Astrocyte (in vitro differentiated cells and primary cell): ENCODE results near the gene MINDY3. TPM values are rescaled to one million over a fixed set of nuclear protein-coding genes. Genes with fewer than 3 reads are reported as not detected.
"Not testable (repeated sequence)": the region's sequence is repeated elsewhere in the genome, so short reads cannot be mapped to it uniquely, and the experiment has no call there.

Experiments
- DNase-seq: peaks from one replicate; pipeline ENCODE4 v3.0.0-alpha.2; 2010; ENCODE audit warnings: low read depth
- FAIRE-seq: peaks from 2 replicates; lab custom pipeline; 2011; peaks lifted over from hg19 to GRCh38; lab: Jason Lieb, UNC
- H2AFZ ChIP-seq: 2 replicates; pipeline ENCODE4 v1.6.0; 2012; ENCODE audit warnings: low read depth, low read length, inconsistent platforms
- H3K27ac ChIP-seq: 2 replicates; pipeline ENCODE4 v1.5.1; 2011; ENCODE audit warnings: low read depth, low read length, inconsistent platforms
- H3K27me3 ChIP-seq: 2 replicates; pipeline ENCODE4 v1.6.0; 2011; ENCODE audit warnings: low read length, inconsistent platforms; ENCODE audit not compliant: insufficient read depth
- H3K36me3 ChIP-seq: 2 replicates; pipeline ENCODE4 v1.5.1; 2011; ENCODE audit warnings: low read length, inconsistent platforms; ENCODE audit not compliant: insufficient read depth
- H3K4me1 ChIP-seq: 2 replicates; pipeline ENCODE4 v1.5.1; 2011; ENCODE audit warnings: low read length, inconsistent platforms; ENCODE audit not compliant: insufficient read depth
- H3K4me2 ChIP-seq: 2 replicates; pipeline ENCODE4 v1.6.0; 2012; ENCODE audit warnings: low read length, inconsistent platforms
- H3K4me3 ChIP-seq: 2 replicates; pipeline ENCODE4 v1.5.1; 2011; ENCODE audit warnings: low read depth, mild to moderate bottlenecking, low read length, inconsistent platforms; ENCODE audit not compliant: insufficient read depth
- H3K79me2 ChIP-seq: 2 replicates; pipeline ENCODE4 v1.6.0; 2012; ENCODE audit warnings: mild to moderate bottlenecking, low read length, inconsistent platforms; ENCODE audit not compliant: insufficient read depth
- H3K9ac ChIP-seq: 2 replicates; pipeline ENCODE4 v1.6.0; 2012; ENCODE audit warnings: mild to moderate bottlenecking, low read length, inconsistent platforms
- H3K9me3 ChIP-seq: 2 replicates; pipeline ENCODE4 v1.5.1; 2012; ENCODE audit warnings: low read depth, mild to moderate bottlenecking, low read length, inconsistent platforms; ENCODE audit not compliant: insufficient read depth
- H4K20me1 ChIP-seq: 2 replicates; pipeline ENCODE4 v1.6.0; 2012; ENCODE audit warnings: low read length, inconsistent platforms; ENCODE audit not compliant: insufficient read depth
- H3K27ac Mint-ChIP-seq: one replicate; pipeline ENCODE4 v1.8.0; 2021; ENCODE audit warnings: mild to moderate bottlenecking, mixed read lengths; ENCODE audit not compliant: unreplicated experiment
- H3K27me3 Mint-ChIP-seq: one replicate; pipeline ENCODE4 v1.8.0; 2021; ENCODE audit warnings: low read depth, mixed read lengths; ENCODE audit not compliant: unreplicated experiment
- H3K36me3 Mint-ChIP-seq: one replicate; pipeline ENCODE4 v1.8.0; 2021; ENCODE audit warnings: low read depth, mixed read lengths; ENCODE audit not compliant: unreplicated experiment
- H3K4me1 Mint-ChIP-seq: one replicate; pipeline ENCODE4 v1.8.0; 2021; ENCODE audit warnings: low read depth, mixed read lengths; ENCODE audit not compliant: unreplicated experiment
- H3K4me3 Mint-ChIP-seq: one replicate; pipeline ENCODE4 v1.8.0; 2021; ENCODE audit warnings: mild to moderate bottlenecking, moderate library complexity, mixed read lengths; ENCODE audit not compliant: unreplicated experiment
- H3K9me3 Mint-ChIP-seq: one replicate; pipeline ENCODE4 v1.8.0; 2021; ENCODE audit warnings: mild to moderate bottlenecking, mixed read lengths; ENCODE audit not compliant: unreplicated experiment
- EZH2 ChIP-seq: IDR thresholded peaks from 2 replicates; pipeline ENCODE4 v1.6.1; 2012; ENCODE audit warnings: mild to moderate bottlenecking, low read length, inconsistent platforms; ENCODE audit not compliant: insufficient read depth
- total RNA-seq: library from RNA; stranded (reverse); gene quantifications from 2 replicates; pipeline ENCODE4 v1.2.1, GENCODE V29; 2021
- TF ChIP-seq, protein P1 (sequence below): IDR thresholded peaks from 2 replicates; pipeline ENCODE4 v1.5.1; 2011; ENCODE audit warnings: low read depth, mild to moderate bottlenecking, inconsistent platforms, low read length, moderate library complexity; ENCODE audit not compliant: insufficient read depth

MINDY3 gene
- total RNA-seq, 1 donor from 2014 or later, result 28.4 TPM

- DNase-seq (no peak), FAIRE-seq (no peak)
- Histone ChIP-seq H3K36me3 (no peaks in the 10 kb centered on the region), H3K4me2 (no peak overlapping the region), H4K20me1 (no peaks in the 10 kb centered on the region), H3K27me3 (peaks cover 17% of the 10 kb centered on the region), H2AFZ (no peak overlapping the region), H3K4me3 (no peak overlapping the region), H3K9me3 (no peaks in the 10 kb centered on the region), H3K27ac (no peak overlapping the region), H3K9ac (no peak overlapping the region), H3K79me2 (no peaks in the 10 kb centered on the region), H3K4me1 (no peaks in the 10 kb centered on the region)
- TF ChIP-seq EZH2, result no peak
- TF ChIP-seq, protein P1, sequence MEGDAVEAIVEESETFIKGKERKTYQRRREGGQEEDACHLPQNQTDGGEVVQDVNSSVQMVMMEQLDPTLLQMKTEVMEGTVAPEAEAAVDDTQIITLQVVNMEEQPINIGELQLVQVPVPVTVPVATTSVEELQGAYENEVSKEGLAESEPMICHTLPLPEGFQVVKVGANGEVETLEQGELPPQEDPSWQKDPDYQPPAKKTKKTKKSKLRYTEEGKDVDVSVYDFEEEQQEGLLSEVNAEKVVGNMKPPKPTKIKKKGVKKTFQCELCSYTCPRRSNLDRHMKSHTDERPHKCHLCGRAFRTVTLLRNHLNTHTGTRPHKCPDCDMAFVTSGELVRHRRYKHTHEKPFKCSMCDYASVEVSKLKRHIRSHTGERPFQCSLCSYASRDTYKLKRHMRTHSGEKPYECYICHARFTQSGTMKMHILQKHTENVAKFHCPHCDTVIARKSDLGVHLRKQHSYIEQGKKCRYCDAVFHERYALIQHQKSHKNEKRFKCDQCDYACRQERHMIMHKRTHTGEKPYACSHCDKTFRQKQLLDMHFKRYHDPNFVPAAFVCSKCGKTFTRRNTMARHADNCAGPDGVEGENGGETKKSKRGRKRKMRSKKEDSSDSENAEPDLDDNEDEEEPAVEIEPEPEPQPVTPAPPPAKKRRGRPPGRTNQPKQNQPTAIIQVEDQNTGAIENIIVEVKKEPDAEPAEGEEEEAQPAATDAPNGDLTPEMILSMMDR, result peak; percentile 70
- Mint-ChIP-seq H3K9me3 (peaks cover 3% of the 10 kb centered on the region), H3K36me3 (no peaks in the 10 kb centered on the region), H3K4me1 (no peaks in the 10 kb centered on the region), H3K27me3 (peaks cover 17% of the 10 kb centered on the region), H3K27ac (no peak overlapping the region), H3K4me3 (no peak overlapping the region)
These were observed 18.8 kb upstream of the MINDY3 start for GRCh38 chr10:15879058-15879457.

DNA sequence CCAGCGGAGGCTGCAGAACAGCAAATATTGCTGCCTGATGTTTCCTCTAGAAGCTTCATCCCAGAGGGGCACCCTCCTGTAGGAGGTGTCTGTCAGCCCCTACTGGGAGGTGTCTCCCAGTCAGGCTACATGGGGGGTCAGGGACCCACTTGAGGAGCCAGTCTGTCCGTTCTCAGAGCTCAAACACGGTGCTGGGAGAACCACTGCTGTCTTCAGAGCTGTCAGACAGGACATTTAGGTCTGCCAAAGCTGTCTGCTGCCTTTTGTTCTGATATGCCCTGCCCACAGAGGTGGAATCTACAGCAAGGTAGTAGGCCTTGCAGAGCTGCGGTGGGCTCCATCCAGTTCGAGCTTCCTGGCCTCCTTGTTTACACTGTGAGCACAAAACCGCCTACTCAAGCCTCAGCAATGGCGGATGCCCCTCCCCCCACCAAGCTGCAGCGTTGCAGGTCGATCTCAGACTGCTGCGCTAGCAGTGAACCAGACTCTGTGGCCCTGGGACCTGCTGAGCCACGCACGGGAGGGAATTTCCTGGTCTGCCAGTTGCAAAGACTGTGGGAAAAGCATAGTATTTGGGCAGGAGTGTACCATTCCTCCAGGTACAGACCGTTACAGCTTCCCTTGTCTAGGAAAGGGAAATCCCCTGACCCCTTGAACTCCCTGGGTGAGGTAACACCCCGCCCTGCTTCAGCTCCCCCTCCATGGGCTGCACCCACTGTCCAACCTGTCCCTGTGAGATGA is 17.7 kb upstream of the MINDY3 start:
- TF ChIP-seq, protein P1, result no peak
- no peak for TF ChIP-seq EZH2
- Histone ChIP-seq H4K20me1 (no peaks in the 10 kb centered on the region), H3K4me1 (no peaks in the 10 kb centered on the region), H3K9me3 (no peaks in the 10 kb centered on the region), H3K36me3 (no peaks in the 10 kb centered on the region), H3K79me2 (no peaks in the 10 kb centered on the region), H3K27me3 (peaks cover 13% of the 10 kb centered on the region), H3K27ac (no peak overlapping the region), H3K9ac (no peak overlapping the region), H3K4me2 (no peak overlapping the region), H3K4me3 (no peak overlapping the region), H2AFZ (no peak overlapping the region)
- no peaks in the 10 kb centered on the region for H3K4me1 Mint-ChIP-seq
- H3K36me3 Mint-ChIP-seq, result no peaks in the 10 kb centered on the region
- no peak overlapping the region for H3K4me3 Mint-ChIP-seq
- DNase-seq (no peak), FAIRE-seq (no peak)
- no peak overlapping the region for H3K27ac Mint-ChIP-seq
- H3K9me3 Mint-ChIP-seq, result peaks cover 9% of the 10 kb centered on the region
- H3K27me3 Mint-ChIP-seq, result peaks cover 11% of the 10 kb centered on the region

- H3K27me3 ChIP-seq, H3K4me1 ChIP-seq, H3K4me2 ChIP-seq, H4K20me1 ChIP-seq, H3K79me2 ChIP-seq, H3K36me3 Mint-ChIP-seq, FAIRE-seq, H3K9ac ChIP-seq, H3K4me3 ChIP-seq, H3K4me3 Mint-ChIP-seq, H3K27me3 Mint-ChIP-seq, H3K9me3 ChIP-seq, DNase-seq, H2AFZ ChIP-seq, H3K27ac Mint-ChIP-seq, H3K27ac ChIP-seq, H3K36me3 ChIP-seq, H3K4me1 Mint-ChIP-seq: not testable (repeated sequence)
- peaks cover 11% of the 10 kb centered on the region for H3K9me3 Mint-ChIP-seq
These were observed 16.0 kb upstream of the MINDY3 start for GRCh38 chr10:15876274-15876673.

DNA sequence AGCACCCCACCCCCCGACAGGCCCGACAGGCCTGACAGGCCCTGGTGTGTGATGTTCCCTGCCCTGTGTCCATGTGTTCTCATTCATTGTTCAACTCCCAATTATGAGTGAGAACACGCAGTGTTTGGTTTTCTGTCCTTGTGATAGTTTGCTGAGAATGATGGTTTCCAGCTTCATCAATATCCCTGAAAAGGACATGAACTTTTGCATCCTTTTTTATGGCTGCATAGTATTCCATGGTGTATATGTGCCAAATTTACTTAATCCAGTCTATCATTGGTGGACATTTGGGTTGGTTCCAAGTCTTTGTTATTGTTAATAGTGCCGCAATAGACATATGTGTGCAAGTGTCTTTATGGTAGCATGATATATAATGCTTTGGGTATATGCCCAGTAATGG is 12.3 kb upstream of the MINDY3 start:
- not testable (repeated sequence) for H3K4me1 Mint-ChIP-seq, H3K36me3 ChIP-seq, H3K9me3 ChIP-seq, H3K4me3 Mint-ChIP-seq, DNase-seq, H3K27ac ChIP-seq, H3K79me2 ChIP-seq, H2AFZ ChIP-seq, H3K4me1 ChIP-seq, H3K27ac Mint-ChIP-seq, H3K4me2 ChIP-seq, H3K27me3 Mint-ChIP-seq, H3K9ac ChIP-seq, FAIRE-seq, H4K20me1 ChIP-seq, H3K4me3 ChIP-seq, H3K36me3 Mint-ChIP-seq
- H3K9me3 Mint-ChIP-seq, result peaks cover 11% of the 10 kb centered on the region
- peaks cover 15% of the 10 kb centered on the region for H3K27me3 ChIP-seq
